T47D (cell line): Measurements from ENCODE around the gene LITAFD.

Experiments used
- DNase-seq, 2 experiments: peaks; one replicate each; pipeline versions ENCODE4 v3.0.0 to v3.0.0-alpha.2; 2011 to 2012; ENCODE audit warnings: low read depth in 1 of 2, low spot score in 1 of 2
- JUND ChIP-seq: IDR thresholded peaks from 2 replicates; pipeline ENCODE4 v1.6.1; 2012; ENCODE audit warnings: low read depth
- in situ Hi-C: cut with HindIII; loops from 2 replicates; pipeline ENCODE4 v1.10.0; 2016; ENCODE audit warnings: low sequenced_read_pairs, low pct_unique_long_range_greater_than_20kb

Gene LITAFD

GRCh38 chr16:8850279-8850885 is 31.8 kb upstream of the LITAFD start:
- no peak for DNase-seq
- in situ Hi-C loops: no loop called here
- TF ChIP-seq JUND: no peak

GRCh38 chr16:8851761-8852403 is 30.3 kb upstream of the LITAFD start:
- in situ Hi-C loops: no loop called here
- TF ChIP-seq JUND: no peak
- no peak for DNase-seq

- no peak for DNase-seq
- TF ChIP-seq JUND: no peak
- in situ Hi-C loops: no loop called here
These were observed 29.6 kb upstream of the LITAFD start for GRCh38 chr16:8852534-8852933.

GRCh38 chr16:8853150-8853549 is 29.0 kb upstream of the LITAFD start:
- TF ChIP-seq JUND: no peak

GRCh38 chr16:8853611-8854010 is 28.5 kb upstream of the LITAFD start:
- DNase-seq: no peak
- in situ Hi-C loops: no loop called here
- TF ChIP-seq JUND: no peak

More at GRCh38 chr16:8853150-8853549, 29.0 kb upstream of the LITAFD start:
- in situ Hi-C loops: no loop called here
- no peak for DNase-seq

GRCh38 chr16:8854298-8854948 is 27.7 kb upstream of the LITAFD start:
- in situ Hi-C loops: no loop called here
- TF ChIP-seq JUND: no peak
- DNase-seq: no peak

- in situ Hi-C loops: no loop called here
- DNase-seq: no peak
- no peak for TF ChIP-seq JUND
These were observed 26.9 kb upstream of the LITAFD start for GRCh38 chr16:8855051-8855786.

- no peak for TF ChIP-seq JUND
- in situ Hi-C loops: no loop called here
- DNase-seq: no peak
These were observed 26.2 kb upstream of the LITAFD start for GRCh38 chr16:8855972-8856371.

- no peak for TF ChIP-seq JUND
- no peak for DNase-seq
- in situ Hi-C loops: no loop called here
These were observed 22.9 kb upstream of the LITAFD start for GRCh38 chr16:8858994-8859912.

GRCh38 chr16:8859913-8860881 is 22.0 kb upstream of the LITAFD start:
- in situ Hi-C loops: no loop called here
- TF ChIP-seq JUND: no peak
- peak in 1 of 2 experiments; percentile 77 for DNase-seq
